NCI-H128 (cell line): ENCODE results near the gene SOCS1.
"Not testable (repeated sequence)": the region's sequence is repeated elsewhere in the genome, so short reads cannot be mapped to it uniquely, and the experiment has no call there.

ENCODE experiments used
- DNase-seq: peaks from one replicate; lab custom pipeline; 2025; ENCODE audit not compliant: unreplicated experiment; lab: John Stamatoyannopoulos, UW

Gene SOCS1, protein sequence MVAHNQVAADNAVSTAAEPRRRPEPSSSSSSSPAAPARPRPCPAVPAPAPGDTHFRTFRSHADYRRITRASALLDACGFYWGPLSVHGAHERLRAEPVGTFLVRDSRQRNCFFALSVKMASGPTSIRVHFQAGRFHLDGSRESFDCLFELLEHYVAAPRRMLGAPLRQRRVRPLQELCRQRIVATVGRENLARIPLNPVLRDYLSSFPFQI

DNA sequence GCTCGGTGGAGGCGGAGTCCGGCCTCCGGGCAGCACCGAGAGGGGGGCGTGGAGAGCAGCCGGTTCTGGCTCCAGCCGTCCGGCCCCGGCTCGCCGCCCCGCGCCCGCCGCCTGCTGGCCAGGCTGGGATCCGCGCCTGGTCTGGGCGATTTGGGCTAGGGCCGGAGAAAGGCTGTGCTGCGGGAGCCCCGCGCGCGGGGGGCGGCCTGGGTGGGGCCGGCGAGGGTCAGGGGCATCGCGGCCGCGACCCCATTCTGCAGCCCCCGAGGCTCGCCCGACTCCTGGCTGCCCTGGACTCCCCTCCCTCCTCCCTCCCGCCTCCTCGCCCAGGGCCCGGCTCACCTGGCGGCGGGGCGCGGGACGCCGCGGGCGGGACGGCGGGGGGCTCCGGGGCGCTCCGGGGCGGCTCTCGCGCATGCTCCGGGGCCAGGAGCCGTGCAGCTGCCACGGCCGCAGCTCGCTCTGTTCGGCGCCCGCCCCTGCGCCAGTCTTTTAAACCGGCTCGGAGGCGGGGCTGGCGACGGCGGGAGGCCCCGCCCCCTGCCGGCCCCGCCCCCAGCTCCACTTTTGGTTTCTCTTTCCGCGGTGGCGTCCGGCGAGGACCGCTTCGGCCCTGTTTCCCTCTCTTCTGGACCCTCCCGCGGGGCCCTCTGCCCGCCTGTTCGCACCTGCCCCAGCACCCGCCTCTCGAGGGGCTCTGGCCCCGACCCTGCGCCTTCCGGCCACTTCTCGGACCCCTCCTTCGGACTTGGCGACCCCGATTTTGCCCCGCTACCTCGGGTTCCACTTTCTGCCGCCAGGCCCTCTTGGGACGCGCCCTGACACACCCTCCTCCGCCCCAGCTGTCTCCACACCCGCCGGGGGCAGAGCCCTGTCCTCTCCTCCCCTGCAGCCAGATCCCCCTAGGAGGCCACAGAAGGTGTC lies at the start of gene SOCS1:
Gene SOCS1 (minus strand): TSS at position 468 of the 924 bp plus-strand sequence. CDS start 726 bp downstream, outside the sequence.
- DNase-seq = peak; percentile 53

DNA sequence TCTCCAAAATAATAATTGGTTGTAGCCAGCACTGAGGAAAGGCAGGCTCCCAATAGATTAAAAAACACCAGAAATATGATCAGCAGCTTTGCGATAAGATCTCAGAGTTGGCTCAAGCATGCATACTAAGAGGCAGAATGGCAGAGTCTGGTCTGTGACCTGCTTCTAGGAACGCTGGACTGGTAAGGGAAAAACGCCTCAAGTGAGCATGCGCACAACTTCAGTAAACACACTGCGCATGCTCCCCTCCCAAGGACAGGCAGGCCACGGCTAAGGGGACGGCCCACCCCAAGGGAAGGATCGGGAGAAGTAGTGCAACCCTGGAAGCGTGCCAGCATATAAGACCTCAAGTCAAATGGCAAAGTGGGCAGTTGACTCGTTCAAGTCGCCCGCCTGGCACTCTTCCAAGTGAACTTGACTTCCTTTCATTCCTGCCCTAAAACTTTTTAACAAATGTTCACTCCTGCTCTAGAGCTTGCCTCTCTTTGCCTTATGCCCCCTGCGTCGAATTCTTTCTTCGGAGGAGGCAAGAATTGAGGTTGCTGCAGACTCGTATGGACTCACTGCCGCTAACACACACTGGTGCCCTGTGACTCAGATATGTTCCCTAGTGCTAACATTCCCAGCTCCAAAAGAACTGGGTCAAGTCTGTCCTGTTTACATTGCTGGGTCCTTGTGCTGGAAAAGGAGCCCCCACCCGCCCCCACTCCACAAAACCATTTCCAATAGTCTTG lies 47.6 kb upstream of the SOCS1 start:
- DNase-seq = no peak

DNA sequence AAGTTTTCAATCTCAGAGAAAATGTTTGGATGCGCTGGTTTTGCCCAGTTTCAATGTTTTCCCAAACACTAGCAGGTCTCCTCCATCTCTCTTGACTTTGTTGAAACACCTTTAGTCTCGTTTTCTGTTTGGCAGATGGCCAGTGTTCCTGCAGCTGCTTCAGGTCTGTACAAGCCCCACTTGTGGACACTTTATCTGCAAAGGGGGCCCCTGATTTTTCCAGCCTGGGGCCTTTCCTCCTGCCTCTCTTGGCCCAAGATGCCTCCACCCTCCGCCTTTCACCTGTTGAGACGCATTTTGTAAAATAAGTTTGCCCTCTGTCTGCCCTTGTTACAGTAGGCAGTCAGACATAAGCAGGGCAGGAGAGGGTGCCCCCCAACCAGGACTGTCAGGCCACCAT lies 47.0 kb upstream of the SOCS1 start:
- DNase-seq = peak; percentile 35

DNA sequence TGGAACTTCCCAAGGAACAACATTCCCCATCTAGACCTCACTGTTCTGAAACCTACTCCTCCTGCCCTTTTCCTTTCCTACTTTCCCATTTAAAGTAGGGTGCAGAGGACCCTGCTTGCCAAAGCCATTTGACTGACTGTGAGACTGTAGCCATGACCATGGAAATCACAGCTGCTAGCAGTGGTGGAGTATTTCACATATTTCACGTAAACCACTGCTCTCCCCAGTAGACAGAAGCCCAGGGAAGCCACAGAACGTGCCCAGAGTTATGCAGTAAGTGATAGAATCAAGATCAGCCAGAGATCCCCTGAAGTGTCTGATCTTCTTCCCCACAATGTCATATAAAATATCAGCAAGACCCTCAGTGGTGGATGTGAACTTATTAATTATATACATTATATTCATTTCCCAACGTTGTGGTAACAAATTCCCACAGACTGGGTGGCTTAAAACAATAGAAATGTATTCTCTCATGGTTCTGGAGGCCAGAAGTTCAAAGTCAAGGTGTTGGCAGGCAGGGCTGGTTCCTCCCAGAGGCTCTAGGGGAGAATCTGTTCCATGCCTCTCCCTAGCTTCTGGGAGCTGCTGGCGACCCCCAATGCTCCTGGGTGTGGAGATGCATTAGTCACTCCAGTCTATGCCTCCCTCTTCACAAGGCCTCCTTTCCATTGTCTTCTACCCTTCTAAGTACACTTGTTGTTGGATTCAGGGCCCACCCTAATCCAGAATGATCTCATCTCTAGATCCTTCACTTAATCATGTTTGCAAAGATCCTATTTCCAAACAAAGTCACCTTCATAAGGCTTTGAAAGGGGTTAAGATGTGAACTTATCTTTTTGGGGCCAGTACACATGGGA lies 45.9 kb upstream of the SOCS1 start:
- no peak for DNase-seq

DNA sequence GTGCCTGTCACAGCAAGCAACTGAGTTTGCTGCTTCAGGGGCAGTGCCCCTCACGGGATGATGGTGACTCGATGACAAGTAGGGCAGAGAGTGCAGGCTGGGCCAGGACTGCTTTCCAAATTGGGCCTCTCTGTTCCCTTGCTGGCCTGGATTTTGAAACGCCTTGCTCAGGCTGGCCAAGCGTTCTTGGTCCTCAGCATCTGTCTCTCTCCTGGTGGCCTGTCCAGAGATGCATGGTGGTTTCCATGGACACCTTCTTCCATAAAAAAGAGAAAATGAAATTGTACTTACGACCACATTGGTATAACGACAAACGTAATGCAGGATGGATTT lies 44.5 kb upstream of the SOCS1 start:
- DNase-seq = no peak

DNA sequence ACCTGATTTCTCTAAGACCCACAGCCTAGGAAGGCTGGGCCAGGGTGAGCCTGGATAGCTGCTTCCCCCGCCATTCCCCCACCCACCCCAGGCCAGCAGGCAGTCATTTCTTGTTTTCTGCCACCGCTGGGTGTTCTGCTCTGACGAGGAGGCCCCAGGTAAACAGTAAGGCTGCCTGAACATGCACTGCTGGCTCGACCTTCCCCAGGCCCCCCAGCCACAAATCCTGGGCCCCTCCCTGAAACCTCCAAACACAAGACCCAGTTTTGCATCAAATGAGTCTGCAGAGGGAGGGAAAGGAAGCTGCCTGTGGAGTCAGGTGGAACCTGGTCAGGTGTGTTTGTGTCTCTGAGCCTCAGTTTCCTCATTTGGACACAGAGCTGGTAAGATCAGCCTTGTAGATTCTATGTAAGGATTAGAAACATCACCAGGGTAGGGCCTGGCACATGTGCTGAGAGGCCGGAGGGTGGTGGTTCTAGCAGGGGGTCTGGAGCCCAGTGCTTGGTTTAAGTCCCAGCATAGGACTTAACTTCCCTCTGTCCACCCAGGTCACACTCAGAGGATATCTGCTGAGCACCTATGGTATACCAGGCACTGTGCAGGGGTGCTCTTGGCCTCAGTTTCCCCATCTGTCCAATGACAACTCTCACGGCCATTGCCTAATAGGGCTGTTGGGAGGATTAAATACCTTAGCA lies 44.0 kb upstream of the SOCS1 start:
- DNase-seq = no peak

DNA sequence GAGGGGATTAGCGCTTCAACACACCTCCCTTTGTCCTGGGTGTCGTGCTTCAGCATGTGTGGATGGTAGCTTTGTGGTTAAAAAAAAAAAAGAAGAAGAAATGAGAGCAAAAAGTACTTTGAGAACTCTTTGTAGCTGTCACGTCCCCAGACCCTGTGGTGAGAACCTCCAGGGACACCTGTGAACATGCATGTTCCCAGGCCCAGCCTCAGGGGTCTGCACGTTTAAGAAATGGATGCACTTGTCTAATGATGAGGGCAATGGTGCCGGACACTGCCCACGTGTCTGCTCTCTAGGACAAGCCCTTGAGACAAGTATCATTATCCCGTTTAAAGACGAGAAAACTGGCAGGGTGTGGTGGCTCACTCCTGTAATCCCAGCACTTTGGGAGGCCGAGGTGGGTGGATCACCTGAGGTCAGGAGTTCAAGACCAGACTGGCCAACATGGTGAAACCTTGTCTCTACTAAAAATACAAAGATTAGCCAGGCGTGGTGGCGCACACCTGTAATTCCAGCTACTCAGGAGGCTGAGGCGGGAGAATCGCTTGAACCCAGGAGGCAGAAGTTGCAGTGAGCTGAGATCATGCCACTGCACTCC lies 43.0 kb upstream of the SOCS1 start:
- DNase-seq = not testable (repeated sequence)

DNA sequence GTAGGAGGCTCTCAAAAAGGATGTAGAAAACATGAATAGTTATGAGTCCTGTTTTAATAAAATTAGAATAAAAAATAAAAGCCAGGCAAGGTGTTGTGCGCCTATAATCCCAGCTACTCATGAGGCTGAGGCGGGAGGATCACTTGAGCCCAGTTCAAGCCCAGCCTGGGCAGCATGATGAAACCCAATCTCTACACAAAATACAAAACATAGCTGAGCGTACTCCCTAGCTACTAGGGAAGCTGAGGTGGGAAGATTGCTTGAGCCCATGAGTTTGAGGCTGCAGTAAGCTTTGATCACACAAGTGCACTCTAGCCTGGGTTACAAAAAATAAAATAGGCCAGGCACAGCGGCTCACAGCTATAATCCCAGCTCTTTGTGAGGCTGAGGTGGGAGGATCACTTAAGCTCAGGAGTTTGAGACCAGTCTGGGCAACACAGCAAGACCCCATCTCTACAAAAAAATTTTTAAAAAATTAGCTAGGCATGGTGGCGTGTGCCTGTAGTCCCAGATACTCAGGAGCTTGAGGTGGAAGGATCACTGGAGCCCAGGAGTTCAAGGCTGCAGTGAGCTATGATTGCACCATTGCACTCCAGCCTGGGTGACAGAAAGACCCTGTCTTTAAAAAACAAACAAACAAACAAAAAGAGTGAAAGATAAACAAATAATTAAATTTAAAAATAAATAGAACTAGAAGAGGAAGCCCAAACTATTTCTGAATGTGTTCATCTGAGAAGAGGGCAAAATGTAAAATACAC lies 42.3 kb upstream of the SOCS1 start:
- no peak for DNase-seq

DNA sequence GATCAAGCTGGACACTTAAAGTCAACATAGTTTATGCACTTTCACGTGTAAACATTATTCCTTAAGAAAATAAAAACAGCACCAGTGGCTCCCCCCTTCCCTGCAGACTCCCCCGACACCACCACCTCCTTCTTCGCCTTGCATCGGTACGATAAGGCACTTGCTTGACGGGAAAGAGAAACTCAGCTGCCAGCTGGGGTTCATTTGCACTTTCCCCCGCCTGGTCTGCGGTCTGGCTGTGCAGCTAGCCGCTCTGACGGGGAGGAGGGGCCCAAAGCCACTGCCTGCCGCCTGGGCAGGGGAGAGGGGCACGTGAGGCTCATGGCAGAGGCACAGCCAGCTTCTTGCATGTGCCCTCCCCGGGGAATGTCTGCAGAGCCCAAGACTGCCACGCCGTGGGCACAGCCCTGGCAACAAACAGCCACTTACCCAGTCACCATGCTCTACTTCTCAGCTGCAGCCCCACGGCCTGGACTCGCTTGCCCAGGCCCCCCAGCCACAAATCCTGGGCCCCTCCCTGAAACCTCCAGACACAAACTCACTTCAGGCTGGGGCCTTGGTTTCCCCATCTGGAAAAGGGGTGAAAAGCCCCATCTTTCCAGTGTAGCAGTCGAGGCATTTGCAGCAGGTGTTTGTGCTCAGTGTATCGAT lies 41.6 kb upstream of the SOCS1 start:
- peak; percentile 19 for DNase-seq

DNA sequence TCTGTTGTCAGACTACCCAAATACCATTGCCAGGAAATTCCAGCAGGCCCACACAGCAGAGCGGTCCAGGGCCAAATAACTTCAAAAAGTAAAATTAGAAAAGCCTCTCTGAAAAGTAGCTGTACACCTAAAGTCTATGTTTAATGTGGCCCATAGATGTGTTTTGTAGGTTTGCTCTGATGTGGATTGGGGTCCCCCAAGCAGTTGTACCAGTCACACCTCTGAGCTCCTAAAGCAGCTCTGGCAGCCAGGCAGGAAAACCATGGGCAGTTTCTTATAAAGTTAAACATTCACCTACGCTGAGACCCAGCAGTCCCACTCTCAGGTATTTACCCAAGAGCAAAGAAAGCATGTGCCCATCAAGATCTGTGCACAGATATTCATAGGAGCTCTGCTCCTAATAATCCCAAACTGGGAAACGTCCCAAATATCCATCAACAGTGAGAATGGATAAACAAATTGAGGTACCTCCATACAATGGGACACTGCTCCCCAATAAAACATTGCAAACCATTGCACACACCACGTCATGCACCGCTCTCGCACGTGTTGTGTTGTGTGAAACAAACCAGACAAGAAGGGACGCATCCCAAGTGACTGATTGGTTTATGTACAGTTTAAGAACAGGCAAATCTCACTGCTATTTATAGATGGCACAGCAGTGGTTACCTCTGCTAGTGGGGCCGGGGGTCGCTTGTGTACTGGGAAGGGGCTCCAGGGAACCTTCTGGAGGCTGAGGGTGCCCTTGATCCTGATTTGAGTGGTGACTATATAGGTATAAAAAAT lies 40.9 kb upstream of the SOCS1 start:
- DNase-seq = no peak

DNA sequence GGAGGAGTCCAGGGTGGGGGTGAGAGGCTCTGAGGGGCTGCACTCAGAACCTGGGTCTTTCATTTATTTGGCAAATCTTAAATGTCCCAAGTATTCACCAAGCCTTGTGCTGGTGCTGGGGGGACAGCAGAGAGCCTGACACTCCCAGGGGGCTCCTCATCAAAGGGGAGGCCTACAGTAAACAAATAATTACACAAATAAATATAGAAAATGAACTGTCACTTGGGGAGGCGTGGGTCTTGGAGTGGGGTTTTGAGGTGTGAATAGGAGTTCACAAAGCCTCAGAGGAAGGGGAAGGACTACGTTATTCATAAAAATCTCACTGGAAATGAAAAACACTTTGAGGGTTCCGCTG lies 40.3 kb upstream of the SOCS1 start:
- no peak for DNase-seq

DNA sequence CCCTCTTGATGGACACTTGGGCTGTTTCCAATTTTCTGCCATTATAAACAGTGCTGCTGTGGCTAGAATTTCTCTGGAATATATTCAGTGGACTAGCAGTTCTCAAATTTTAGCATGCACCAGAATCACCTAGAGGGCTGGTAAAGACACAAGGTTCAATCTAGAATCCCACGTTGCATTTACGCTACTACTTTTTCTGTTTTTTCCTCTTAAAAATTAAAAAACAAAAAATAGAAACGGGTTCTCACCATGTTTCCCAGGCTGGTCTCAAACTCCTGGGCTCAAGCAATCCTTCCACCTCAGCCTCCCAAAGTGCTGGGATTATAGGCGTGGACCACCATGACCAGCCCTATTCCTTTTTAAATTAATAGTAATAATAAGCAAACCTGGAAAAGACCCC lies 39.7 kb upstream of the SOCS1 start:
- no peak for DNase-seq

DNA sequence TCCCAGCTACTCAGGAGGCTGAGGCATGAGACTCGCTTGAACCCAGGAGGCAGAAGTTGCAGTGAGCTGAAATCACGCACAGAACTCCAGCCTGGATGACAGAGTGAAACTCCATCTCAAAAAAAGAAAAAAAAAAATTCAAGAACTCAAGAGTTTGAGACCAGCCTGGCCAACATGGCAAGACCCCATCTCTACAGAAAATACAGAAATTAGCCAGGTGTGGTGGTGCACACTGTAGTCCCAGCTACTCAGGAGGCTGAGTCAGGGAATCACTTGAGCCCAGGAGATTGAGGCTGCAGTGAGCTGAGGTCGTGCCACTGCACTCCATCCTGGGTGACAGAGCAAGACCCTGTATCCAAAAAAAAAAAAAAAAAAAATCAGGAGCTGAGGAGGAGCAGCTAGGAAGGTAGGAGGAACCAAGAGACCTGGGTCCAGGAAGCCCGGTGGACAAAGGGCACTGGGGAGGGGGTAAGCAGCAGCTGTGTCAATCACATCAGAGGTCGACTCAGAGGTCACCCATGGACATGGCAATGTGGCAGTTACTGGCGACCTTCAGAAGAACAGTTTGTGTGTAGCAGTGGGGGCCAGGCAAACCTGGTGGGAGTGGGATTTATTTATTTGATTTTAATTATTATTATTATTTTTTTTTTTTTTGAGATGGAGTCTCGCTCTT lies 36.2 kb upstream of the SOCS1 start:
- no peak for DNase-seq

DNA sequence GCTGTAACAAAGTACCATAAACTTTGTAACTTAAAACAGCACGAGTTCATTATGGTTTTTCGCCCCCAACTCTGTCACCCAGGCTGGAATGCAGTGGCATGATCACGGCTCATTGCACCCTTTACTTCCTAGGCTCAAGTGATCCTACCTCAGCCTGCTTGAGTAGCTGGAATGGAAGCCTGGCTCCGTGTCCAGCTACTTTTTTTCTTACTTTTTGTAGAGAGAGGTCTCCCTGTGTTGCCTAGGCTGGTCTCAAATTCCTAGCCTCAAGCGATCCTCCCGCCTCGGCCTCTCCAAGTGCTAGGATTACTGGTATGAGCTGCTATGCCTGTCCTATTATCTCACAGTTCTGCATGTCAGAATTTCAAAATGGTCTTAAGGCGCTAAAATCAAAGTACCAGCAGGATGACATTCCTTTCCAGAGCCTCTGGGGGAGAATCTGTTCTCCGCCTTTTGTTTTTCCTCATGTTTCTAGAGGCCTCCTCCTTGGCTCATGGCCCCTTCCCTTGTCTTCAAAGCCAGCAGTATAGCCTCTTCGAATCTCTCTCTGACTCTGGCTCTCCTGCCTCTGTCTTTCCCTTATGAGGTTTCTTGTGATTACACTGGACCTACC lies 35.2 kb upstream of the SOCS1 start:
- DNase-seq = no peak

DNA sequence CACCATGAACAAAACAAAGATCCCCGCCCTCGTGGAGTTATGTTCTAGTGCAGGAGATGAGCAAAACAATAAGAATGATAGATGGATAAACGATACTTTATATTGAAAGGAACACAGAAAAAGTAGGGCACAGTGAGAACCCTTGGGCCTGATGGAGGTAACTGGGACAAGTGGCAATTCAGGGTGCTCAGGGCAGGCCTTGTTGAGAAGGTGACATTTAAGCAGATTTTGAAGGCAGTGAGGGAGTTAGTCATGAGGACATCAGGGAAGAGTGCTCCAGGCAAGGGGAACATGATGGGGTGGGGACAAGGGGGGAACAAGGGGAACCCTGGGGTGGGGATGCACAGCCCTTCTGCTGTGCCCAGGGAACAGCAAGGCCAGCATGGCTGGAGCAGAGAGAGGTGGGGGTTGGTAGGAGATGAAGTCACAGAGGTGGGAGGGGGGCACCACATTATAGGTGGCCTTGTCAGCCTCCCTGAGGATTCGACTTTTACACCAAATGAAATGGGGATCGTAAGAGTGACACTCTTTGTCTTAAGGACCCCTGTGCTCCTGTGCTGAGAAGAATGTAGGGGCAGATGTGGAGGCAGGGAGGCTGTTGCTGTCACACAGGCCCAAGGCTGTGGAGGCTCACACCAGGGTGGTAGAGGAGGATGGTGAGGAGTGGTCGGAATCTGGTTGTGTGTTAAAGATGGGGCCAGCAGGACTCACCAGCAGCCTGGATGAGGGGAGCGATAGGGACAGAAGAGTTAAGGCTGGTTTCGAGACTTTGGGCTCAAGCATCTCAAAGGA lies 34.3 kb upstream of the SOCS1 start:
- DNase-seq = no peak

DNA sequence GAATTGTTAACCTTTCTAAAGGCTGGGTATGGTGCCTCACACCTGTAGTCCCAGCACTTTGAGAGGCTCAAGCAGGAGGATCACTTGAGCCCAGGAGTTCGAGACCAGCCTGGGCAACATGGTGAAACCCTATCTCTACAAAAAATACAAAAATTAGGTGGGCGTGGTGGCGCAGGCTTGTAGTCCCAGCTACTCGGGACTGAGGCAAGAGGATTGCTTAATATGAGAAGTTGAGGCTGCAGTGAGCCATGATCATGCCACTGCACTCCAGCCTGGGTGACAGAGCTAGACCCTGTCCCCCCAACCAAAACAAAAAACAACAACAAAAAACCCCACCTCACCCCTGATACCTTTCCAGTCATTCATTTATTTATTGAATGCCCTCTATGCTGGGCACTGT lies 33.7 kb upstream of the SOCS1 start:
- not testable (repeated sequence) for DNase-seq
